Measurements from ENCODE around the gene NGRN. TPM values are rescaled to one million over a fixed set of nuclear protein-coding genes. Genes with fewer than 3 reads are reported as not detected.

NGRN gene
- polyA plus RNA-seq (2013, experiment 1 of 2): 59.1 TPM
- 58.8 TPM for polyA plus RNA-seq (2013, experiment 2 of 2)

- H4K91ac ChIP-seq (ENCODE audit: low read length): peak within 1 kb of the TSS; percentile 90
- H3K36me3 ChIP-seq (ENCODE audit: control insufficient read depth in 1 of 2, insufficient read depth in 2 of 2, low read depth in 1 of 2, low read length in 2 of 2): peaks cover 4 to 23% of the 10 kb centered on the region in 2 experiments
- H3K9ac ChIP-seq (ENCODE audit: low read length): peak within 1 kb of the TSS; percentile 99
- H2BK12ac ChIP-seq (ENCODE audit: low read length in 2 of 2): peak within 1 kb of the TSS in 1 of 2 experiments; percentile 47
- H2AFZ ChIP-seq (ENCODE audit: low read depth, low read length): peak within 1 kb of the TSS; percentile 55
- H3K4ac ChIP-seq (ENCODE audit: low read depth in 1 of 2, low read length in 2 of 2): peak within 1 kb of the TSS; percentile 85 to 95
- H3K79me1 ChIP-seq (replicated peaks; ENCODE audit: low read length, poor library complexity, severe bottlenecking): peaks cover 7% of the 10 kb centered on the region
- H2BK5ac ChIP-seq (ENCODE audit: low read depth, low read length, poor library complexity, severe bottlenecking): peak within 1 kb of the TSS; percentile 76
- H4K8ac ChIP-seq (ENCODE audit: low read length): peak within 1 kb of the TSS; percentile 98
- peak; percentile 95 for DNase-seq
- H3K14ac ChIP-seq (ENCODE audit: low read length in 2 of 2): peak within 1 kb of the TSS in 1 of 2 experiments; percentile 68
- peak within 1 kb of the TSS in 1 of 2 experiments; percentile 81 for H3K23ac ChIP-seq (ENCODE audit: low read length in 2 of 2)
- H3K9me3 ChIP-seq (ENCODE audit: control insufficient read depth, low read length): no peaks in the 10 kb centered on the region
- no peaks in the 10 kb centered on the region for H3K27me3 ChIP-seq (ENCODE audit: control insufficient read depth in 1 of 2, insufficient read depth in 1 of 2, low read length in 2 of 2)
- peaks cover 7% of the 10 kb centered on the region for H3K4me1 ChIP-seq (ENCODE audit: control insufficient read depth, insufficient read depth, low read depth, low read length)
- H2AK5ac ChIP-seq (ENCODE audit: low read length, severe bottlenecking): no peak within 1 kb of the TSS
- peak within 1 kb of the TSS; percentile 80 to 99 for H3K4me3 ChIP-seq (ENCODE audit: insufficient read depth in 1 of 2, low read depth in 1 of 2, low read length in 2 of 2)
- H2BK15ac ChIP-seq (ENCODE audit: low read depth, poor library complexity, severe bottlenecking): peak within 1 kb of the TSS; percentile 38
- WGBS: under 1% methylated on average over 57 of the region's 59 CpGs
- H3K18ac ChIP-seq (ENCODE audit: low read depth in 1 of 2, low read length in 2 of 2): peak within 1 kb of the TSS; percentile 90 to 93
- peak within 1 kb of the TSS; percentile 98 for H3K27ac ChIP-seq (ENCODE audit: low read length, poor library complexity, severe bottlenecking)
- H2BK120ac ChIP-seq (ENCODE audit: low read depth, low read length): peak within 1 kb of the TSS; percentile 35
- H3K4me2 ChIP-seq (ENCODE audit: low read length, poor library complexity, severe bottlenecking): peak within 1 kb of the TSS; percentile 75
Measured at GRCh38 chr15:90265271-90266060, at the start of gene NGRN. NGRN (plus strand) TSS chr15:90265672; CDS start chr15:90265713, 41 bp downstream.

DNA sequence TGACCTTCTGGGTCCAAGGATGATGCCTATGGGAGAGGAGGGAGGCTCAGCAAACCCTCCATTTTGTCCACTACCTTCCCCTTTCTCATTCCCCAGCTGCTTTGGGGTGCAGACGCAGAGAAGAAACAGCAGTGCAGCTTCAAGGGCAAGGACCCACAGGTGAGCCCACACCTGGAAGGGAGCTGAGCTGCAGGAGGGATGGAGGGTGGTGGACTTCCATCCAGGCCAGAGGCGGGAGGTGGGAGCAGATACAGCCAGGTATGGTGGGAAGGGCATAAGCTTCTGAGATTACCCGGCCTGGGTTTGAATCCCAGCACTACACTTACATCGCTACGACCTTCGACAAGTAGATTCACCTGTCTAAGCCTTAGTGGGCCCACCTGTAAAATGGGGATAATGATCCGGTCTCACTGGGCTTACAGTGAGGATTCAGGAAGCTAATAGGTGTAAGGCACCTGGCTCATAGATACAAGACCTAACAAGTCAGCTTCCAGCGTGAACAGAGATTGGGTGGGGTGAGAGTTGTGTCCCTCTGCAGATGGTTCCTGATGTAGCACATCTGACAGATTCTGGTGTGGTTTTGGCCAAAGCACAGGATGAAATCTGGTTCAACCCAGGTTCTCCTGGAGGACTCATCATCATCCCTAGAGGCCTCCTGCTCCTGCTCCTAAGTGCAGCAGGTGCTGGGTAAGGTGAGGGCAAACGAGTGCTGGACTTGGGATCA, 47.6 kb upstream of the NGRN start:
- no peak overlapping the region for H4K8ac ChIP-seq (ENCODE audit: low read length)
- H3K27me3 ChIP-seq (ENCODE audit: control insufficient read depth in 1 of 2, insufficient read depth in 1 of 2, low read length in 2 of 2): no peaks in the 10 kb centered on the region
- DNase-seq: no peak
- no peak overlapping the region for H2AFZ ChIP-seq (ENCODE audit: low read depth, low read length)
- H3K9me3 ChIP-seq (ENCODE audit: control insufficient read depth, low read length): no peaks in the 10 kb centered on the region
- H3K14ac ChIP-seq (ENCODE audit: low read length in 2 of 2): no peak overlapping the region
- H3K23ac ChIP-seq (ENCODE audit: low read length in 2 of 2): no peak overlapping the region
- H2BK5ac ChIP-seq (ENCODE audit: low read depth, low read length, poor library complexity, severe bottlenecking): no peak overlapping the region
- no peak overlapping the region for H2BK15ac ChIP-seq (ENCODE audit: low read depth, poor library complexity, severe bottlenecking)
- peaks cover 28% of the 10 kb centered on the region for H3K79me1 ChIP-seq (replicated peaks; ENCODE audit: low read length, poor library complexity, severe bottlenecking)
- no peak overlapping the region for H3K4me3 ChIP-seq (ENCODE audit: insufficient read depth in 1 of 2, low read depth in 1 of 2, low read length in 2 of 2)
- H3K4me2 ChIP-seq (ENCODE audit: low read length, poor library complexity, severe bottlenecking): no peak overlapping the region
- no peak overlapping the region for H3K4ac ChIP-seq (ENCODE audit: low read depth in 1 of 2, low read length in 2 of 2)
- no peak overlapping the region for H2AK5ac ChIP-seq (ENCODE audit: low read length, severe bottlenecking)
- H3K9ac ChIP-seq (ENCODE audit: low read length): no peak overlapping the region
- H2BK12ac ChIP-seq (ENCODE audit: low read length in 2 of 2): no peak overlapping the region
- H4K91ac ChIP-seq (ENCODE audit: low read length): no peak overlapping the region
- no peak overlapping the region for H3K27ac ChIP-seq (ENCODE audit: low read length, poor library complexity, severe bottlenecking)
- WGBS: 87% methylated on average over 8 of the region's 9 CpGs
- peaks cover 21% of the 10 kb centered on the region for H3K4me1 ChIP-seq (ENCODE audit: control insufficient read depth, insufficient read depth, low read depth, low read length)
- H3K18ac ChIP-seq (ENCODE audit: low read depth in 1 of 2, low read length in 2 of 2): no peak overlapping the region
- H3K36me3 ChIP-seq (ENCODE audit: control insufficient read depth in 1 of 2, insufficient read depth in 2 of 2, low read depth in 1 of 2, low read length in 2 of 2): peaks cover 12 to 32% of the 10 kb centered on the region in 2 experiments
- H2BK120ac ChIP-seq (ENCODE audit: low read depth, low read length): no peak overlapping the region

DNA sequence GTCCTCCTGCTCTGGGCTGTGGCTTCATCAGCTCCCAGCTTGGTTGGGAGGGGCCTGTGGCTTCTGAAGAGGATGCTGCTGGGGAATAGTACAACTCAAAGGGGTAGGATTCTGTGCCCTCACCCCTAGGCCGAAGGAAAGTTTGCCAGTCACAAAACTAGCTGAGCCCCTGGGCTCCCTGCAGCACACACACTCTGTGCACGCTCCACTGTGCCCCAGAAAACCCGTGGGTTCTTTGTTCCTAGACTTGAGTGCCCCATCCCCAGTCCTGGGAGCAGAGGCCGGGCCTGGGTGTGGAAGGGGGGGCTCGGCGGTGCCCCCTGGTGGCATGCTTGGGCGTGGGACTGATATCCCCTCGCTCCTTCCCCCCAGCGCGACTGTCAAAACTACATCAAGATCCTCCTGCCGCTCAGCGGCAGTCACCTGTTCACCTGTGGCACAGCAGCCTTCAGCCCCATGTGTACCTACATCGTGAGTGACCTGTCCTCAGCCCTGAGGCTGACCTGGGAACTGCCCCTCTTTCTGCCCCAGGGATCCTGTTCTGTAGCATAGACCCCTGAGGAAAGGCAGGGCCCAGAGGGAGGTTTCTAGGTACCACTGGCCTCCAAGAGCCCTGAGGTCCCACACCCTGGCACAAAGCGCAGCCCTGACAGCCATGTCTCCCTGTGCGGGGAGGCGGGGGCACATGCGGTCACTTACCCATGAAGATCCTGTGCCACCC, 45.9 kb upstream of the NGRN start:
- no peak overlapping the region for H2BK5ac ChIP-seq (ENCODE audit: low read depth, low read length, poor library complexity, severe bottlenecking)
- H4K8ac ChIP-seq (ENCODE audit: low read length): peak overlapping the region; percentile 38
- H3K27ac ChIP-seq (ENCODE audit: low read length, poor library complexity, severe bottlenecking): no peak overlapping the region
- H3K9me3 ChIP-seq (ENCODE audit: control insufficient read depth, low read length): no peaks in the 10 kb centered on the region
- peak; percentile 40 for DNase-seq
- H3K23ac ChIP-seq (ENCODE audit: low read length in 2 of 2): no peak overlapping the region
- H3K9ac ChIP-seq (ENCODE audit: low read length): no peak overlapping the region
- H3K79me1 ChIP-seq (replicated peaks; ENCODE audit: low read length, poor library complexity, severe bottlenecking): peaks cover 36% of the 10 kb centered on the region
- WGBS: 60% methylated on average over 17 of the region's 17 CpGs
- H2BK120ac ChIP-seq (ENCODE audit: low read depth, low read length): no peak overlapping the region
- no peak overlapping the region for H3K4me3 ChIP-seq (ENCODE audit: insufficient read depth in 1 of 2, low read depth in 1 of 2, low read length in 2 of 2)
- no peak overlapping the region for H3K14ac ChIP-seq (ENCODE audit: low read length in 2 of 2)
- no peaks in the 10 kb centered on the region for H3K27me3 ChIP-seq (ENCODE audit: control insufficient read depth in 1 of 2, insufficient read depth in 1 of 2, low read length in 2 of 2)
- H3K18ac ChIP-seq (ENCODE audit: low read depth in 1 of 2, low read length in 2 of 2): no peak overlapping the region
- H3K4me1 ChIP-seq (ENCODE audit: control insufficient read depth, insufficient read depth, low read depth, low read length): peaks cover 22% of the 10 kb centered on the region
- H3K36me3 ChIP-seq (ENCODE audit: control insufficient read depth in 1 of 2, insufficient read depth in 2 of 2, low read depth in 1 of 2, low read length in 2 of 2): peaks cover 29 to 46% of the 10 kb centered on the region in 2 experiments
- H2AK5ac ChIP-seq (ENCODE audit: low read length, severe bottlenecking): peak overlapping the region; percentile 40
- no peak overlapping the region for H2BK15ac ChIP-seq (ENCODE audit: low read depth, poor library complexity, severe bottlenecking)
- H2AFZ ChIP-seq (ENCODE audit: low read depth, low read length): no peak overlapping the region
- H2BK12ac ChIP-seq (ENCODE audit: low read length in 2 of 2): no peak overlapping the region
- H3K4me2 ChIP-seq (ENCODE audit: low read length, poor library complexity, severe bottlenecking): no peak overlapping the region
- no peak overlapping the region for H4K91ac ChIP-seq (ENCODE audit: low read length)
- H3K4ac ChIP-seq (ENCODE audit: low read depth in 1 of 2, low read length in 2 of 2): no peak overlapping the region

All from mesenchymal stem cell (in vitro differentiated cells and primary cell).